ENCODE measurements around the gene NCL. TPM values are rescaled to one million over a fixed set of nuclear protein-coding genes. Genes with fewer than 3 reads are reported as not detected.

NCL gene
- polyA plus RNA-seq, 1 donor from 2014 or later: 101 TPM

GRCh38 chr2:231450548-231450989 lies 13.7 kb downstream of the NCL start:
- H3K4me3 ChIP-seq (ENCODE audit: low read length): no peak overlapping the region
- H3K4me2 ChIP-seq (ENCODE audit: low read length): no peak overlapping the region
- H3K36me3 ChIP-seq (ENCODE audit: insufficient read depth, low read length): no peaks in the 10 kb centered on the region
- H3K79me2 ChIP-seq (replicated peaks; ENCODE audit: insufficient read depth, low read length): no peaks in the 10 kb centered on the region
- no peaks in the 10 kb centered on the region for H3K9me2 ChIP-seq (ENCODE audit: insufficient read depth, low read length)
- no peaks in the 10 kb centered on the region for H4K20me1 ChIP-seq (ENCODE audit: insufficient read depth)
- H3K9me3 ChIP-seq (ENCODE audit: low read length): no peaks in the 10 kb centered on the region
- no peaks in the 10 kb centered on the region for H3K27me3 ChIP-seq (ENCODE audit: insufficient read depth, low read depth, low read length)
- no peak overlapping the region for H3K9ac ChIP-seq (ENCODE audit: low read length)
- TF ChIP-seq RAD21 (conservative IDR thresholded peaks at IDR 0.05): no peak
- TF ChIP-seq MXI1 (conservative IDR thresholded peaks at IDR 0.05; ENCODE audit: poor library complexity, severe bottlenecking): no peak
- TF ChIP-seq EP300 (conservative IDR thresholded peaks at IDR 0.05; ENCODE audit: poor library complexity, severe bottlenecking): no peak
- TF ChIP-seq CTCF (IDR thresholded peaks at IDR 0.05; ENCODE audit: poor library complexity, severe bottlenecking): no peak
- H3F3A ChIP-seq (ENCODE audit: insufficient read depth, low read length, poor library complexity, severe bottlenecking): no peaks in the 10 kb centered on the region
- H3K27ac ChIP-seq (ENCODE audit: low read length): no peak overlapping the region
- no peak overlapping the region for H2AFZ ChIP-seq (ENCODE audit: low read depth, low read length)

- Histone ChIP-seq H3K9me3 (ENCODE audit: low read length) (no peaks in the 10 kb centered on the region), H3K79me2 (replicated peaks; ENCODE audit: insufficient read depth, low read length) (no peaks in the 10 kb centered on the region), H3K27me3 (ENCODE audit: insufficient read depth, low read depth, low read length) (no peaks in the 10 kb centered on the region), H3K4me2 (ENCODE audit: low read length) (no peak overlapping the region), H4K20me1 (ENCODE audit: insufficient read depth) (no peaks in the 10 kb centered on the region), H3K36me3 (ENCODE audit: insufficient read depth, low read length) (no peaks in the 10 kb centered on the region), H3K9me2 (ENCODE audit: insufficient read depth, low read length) (no peaks in the 10 kb centered on the region), H3K9ac (ENCODE audit: low read length) (no peak overlapping the region), H2AFZ (ENCODE audit: low read depth, low read length) (no peak overlapping the region), H3F3A (ENCODE audit: insufficient read depth, low read length, poor library complexity, severe bottlenecking) (no peaks in the 10 kb centered on the region), H3K4me3 (ENCODE audit: low read length) (no peak overlapping the region), H3K27ac (ENCODE audit: low read length) (no peak overlapping the region)
- TF ChIP-seq EZH2 (IDR thresholded peaks at IDR 0.05; ENCODE audit: borderline replicate concordance, insufficient read depth, low read length, poor library complexity, severe bottlenecking): no peak
- TF ChIP-seq POLR2AphosphoS5 (IDR thresholded peaks at IDR 0.05): no peak
- TF ChIP-seq TAF1 (IDR thresholded peaks at IDR 0.05; ENCODE audit: low read depth): no peak
- TF ChIP-seq REST (IDR thresholded peaks at IDR 0.05; ENCODE audit: borderline replicate concordance): no peak
- no peak for TF ChIP-seq RAD21 (conservative IDR thresholded peaks at IDR 0.05)
- no peak for TF ChIP-seq MXI1 (conservative IDR thresholded peaks at IDR 0.05; ENCODE audit: poor library complexity, severe bottlenecking)
- no peak for TF ChIP-seq CTCF (IDR thresholded peaks at IDR 0.05; ENCODE audit: poor library complexity, severe bottlenecking)
- no peak for TF ChIP-seq EP300 (conservative IDR thresholded peaks at IDR 0.05; ENCODE audit: poor library complexity, severe bottlenecking)
- TF ChIP-seq SMC3 (conservative IDR thresholded peaks at IDR 0.05; ENCODE audit: poor library complexity): no peak
Observed at GRCh38 chr2:231449503-231450054, 14.7 kb downstream of the NCL start.

Data from neural cell (in vitro differentiated cells).